GM21526 (cell line): Measurements from ENCODE around the gene SEPTIN3.
A peak's percentile ranks its signal among the peaks of the same experiment; 100 is the strongest.
"Not testable (repeated sequence)": the region's sequence is repeated elsewhere in the genome, so short reads cannot be mapped to it uniquely, and the experiment has no call there.

ENCODE experiments used
- ATAC-seq: cut with Tn5 transposase; IDR thresholded peaks from one replicate; pipeline ENCODE4 v1.9.1; 2021; ENCODE audit warnings: moderate library complexity; ENCODE audit not compliant: unreplicated experiment, low FRiP score

SEPTIN3 gene

DNA sequence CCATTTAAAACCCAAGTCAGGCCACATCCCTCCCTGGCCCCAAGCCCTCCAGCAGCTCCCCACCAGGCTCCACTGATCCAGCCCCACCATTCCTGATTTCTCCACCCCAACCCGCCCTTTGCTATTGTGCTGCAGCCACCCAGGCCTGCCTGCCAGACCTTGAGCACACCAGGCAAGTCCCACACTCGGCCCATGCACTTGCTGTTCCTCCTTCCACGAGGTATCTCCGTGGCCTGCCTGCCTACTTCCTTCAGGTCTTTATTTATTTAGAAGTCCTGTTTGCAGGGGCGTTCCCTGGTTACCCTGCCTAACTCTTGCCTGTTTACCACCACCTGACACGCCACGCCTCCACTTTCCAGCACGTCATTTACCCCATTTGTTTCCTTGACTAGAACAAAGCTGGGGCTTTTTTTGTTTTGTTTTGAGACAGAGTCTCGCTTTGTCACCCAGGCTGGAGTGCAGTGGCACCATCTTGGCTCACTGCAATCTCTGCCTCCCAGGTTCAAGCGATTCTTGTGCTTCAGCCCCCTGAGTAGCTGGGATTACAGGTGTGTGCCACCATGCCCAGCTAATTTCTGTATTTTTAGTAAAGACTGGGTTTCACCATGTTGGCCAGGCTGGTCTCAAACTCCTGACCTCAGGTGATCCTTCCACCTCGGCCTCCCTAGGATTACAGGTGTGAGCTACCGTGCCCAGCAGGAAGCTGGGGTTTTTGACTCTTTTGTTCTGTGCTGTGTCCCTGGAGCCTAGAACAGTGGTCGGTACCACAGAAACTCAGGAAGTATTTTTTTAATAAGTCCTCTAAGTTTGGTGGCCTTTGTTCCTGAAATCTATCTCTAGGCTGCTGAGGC lies 29.0 kb upstream of the SEPTIN3 start:
- ATAC-seq, result peak; percentile 41

DNA sequence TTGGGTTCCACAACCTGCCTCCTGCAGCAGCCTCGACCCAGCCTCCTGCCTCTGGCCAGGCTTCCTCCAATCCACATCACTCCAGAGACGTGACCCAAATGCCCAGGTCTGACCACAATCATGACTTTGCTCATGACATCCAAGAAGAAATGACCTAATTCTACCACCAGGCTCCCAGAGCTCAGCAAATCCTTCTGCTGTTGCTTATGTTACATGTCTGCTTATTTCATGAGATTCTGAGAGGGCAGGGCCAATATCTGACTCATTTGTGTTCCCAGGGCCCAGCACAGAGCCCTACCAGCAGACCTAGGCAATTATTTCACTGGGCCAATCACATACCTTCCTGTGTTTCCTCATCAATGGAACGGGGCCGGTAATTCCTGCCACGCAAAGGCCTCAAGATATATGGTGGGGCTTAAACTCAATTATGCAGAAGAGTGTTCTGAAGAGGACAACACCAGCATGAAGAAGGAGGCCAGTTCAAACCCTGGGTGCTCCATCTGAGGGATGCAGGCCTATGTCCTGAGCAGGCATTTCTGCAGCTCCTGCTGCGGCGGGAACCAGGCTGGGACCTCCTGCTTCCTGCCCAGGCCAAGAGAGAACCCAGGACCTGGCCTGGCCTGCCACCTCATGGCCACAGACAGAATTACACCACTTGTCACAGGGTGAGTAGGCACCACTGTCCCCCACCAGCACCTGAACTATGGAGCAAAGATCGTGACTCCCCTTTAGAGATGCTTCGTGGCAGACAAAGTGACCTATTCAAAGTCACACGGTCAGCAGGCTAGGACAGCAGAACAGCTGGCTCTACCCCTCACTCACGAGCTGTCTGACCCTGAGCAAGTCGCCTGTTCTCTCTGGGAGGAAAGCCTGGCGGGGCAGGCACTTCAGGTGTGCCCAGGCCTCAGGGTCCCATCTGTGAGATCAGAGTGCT lies 28.1 kb upstream of the SEPTIN3 start:
- ATAC-seq, result peak; percentile 36

DNA sequence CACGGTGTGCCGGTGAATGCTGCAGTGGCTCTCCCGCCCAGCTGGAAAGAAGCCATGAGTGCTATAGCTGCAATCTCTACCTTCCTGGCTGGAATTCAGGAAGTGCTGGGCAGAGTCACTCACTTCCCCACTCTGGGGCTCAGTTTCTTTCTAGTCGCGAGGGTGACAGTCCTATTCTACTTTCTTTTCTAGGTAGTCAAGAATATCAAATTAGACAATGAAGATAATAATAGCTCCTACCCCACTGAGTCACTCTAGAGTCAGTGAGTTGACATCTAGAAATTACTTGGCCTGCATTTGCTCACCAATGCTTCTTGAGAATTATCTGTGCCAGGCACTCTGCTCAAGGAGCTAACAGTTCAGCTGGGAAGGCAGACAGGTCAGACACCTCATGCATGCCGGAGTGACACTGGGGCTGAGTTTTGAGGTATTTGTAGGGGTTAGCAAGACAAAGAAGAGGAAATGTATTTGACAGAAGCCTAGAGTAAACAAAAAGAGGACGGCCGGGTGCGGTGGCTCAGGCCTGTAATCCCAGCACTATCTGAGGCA lies 25.5 kb upstream of the SEPTIN3 start:
- no peak for ATAC-seq

DNA sequence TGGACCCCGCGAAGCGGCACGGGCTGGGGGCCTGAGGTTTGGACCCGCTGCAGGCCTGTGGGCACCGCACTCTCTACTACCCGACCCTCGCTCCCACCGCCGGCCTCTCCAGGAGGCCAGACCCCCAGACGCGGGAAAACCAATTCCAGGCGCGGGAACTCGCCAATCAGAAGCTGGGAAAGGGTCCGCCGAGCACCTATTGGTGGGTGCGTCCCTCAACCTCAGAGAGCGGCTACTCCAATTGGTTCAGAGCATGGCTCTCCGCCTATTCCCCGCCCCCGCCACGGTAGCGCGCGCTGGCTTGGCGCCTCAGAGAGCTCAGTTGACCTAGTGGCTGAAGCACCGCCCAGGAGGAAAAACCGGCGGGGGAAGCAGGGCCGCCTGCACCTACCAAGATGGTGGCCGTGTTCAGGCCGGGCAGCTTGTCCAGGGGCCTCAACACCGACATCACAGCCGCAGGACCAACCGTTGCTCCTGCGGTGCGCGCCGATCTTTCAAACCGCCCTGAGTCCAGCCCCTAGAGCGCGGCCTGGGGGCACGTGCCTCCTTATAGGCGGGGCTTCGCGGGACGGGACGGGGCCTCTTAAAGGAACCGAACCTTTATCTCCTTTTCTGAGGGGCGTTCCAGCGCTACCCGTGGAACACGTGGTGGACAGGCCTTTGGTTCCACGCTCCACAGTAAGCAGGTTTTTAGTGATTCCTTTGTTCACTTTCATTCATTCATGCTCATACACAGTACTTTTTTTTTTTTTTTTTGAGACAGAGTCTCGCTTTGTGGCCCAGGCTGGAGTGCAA lies 22.4 kb upstream of the SEPTIN3 start, which contains the start of gene CENPM:
Gene CENPM (minus strand): TSS at position 524 of the 795 bp plus-strand sequence. CDS start 76 bp downstream, at position 448.
- peak; percentile 64 for ATAC-seq

DNA sequence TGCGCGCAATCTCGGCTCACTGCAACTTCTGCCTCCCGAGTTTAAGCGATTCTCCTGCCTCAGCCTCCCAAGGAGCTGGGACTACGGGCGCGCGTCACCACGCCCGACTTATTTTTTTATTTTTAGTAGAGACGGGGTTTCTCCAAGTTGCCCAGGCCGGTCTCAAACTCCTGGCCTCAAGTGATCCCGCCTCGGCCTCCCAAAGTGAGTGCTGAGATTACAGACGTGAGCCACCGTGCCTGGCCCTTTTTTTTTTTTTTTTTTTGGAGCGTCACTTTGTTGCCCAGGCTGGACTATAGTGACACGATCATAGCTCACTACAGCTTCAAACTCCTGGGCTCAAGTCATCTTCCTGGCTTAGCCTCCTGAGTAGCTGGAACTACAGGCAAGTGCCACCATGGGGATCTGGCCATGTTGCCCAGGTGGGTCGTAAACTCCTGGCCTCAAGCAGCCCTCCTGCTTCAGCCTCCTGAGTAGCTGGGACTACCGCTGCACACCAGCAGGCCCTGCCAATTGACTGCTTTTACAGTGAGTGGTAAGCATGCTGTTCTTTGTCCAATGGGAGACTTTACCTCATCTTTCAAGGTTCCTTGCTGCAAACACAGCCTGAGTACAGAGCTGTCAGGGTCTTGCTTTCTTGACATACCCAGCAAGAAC lies 21.7 kb upstream of the SEPTIN3 start:
- ATAC-seq, result no peak

DNA sequence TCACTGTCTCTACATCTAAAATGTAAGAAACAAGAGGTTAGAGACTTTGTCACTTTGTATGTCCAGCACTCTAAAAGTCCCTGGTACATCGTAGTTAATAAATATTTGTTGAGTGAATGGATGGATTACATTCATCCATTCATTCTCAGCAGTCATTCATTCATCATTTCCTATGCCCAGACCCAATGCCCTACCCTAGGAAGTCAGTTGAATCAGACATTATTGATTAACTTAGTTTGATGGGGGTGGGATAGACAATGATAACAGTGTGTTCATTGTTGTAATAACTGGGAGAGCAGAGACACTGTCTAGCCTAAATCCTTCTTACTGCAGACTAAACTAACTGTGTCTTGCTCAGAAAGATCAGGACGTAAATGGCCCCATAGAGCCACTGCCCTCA lies 21.1 kb upstream of the SEPTIN3 start:
- no peak for ATAC-seq

DNA sequence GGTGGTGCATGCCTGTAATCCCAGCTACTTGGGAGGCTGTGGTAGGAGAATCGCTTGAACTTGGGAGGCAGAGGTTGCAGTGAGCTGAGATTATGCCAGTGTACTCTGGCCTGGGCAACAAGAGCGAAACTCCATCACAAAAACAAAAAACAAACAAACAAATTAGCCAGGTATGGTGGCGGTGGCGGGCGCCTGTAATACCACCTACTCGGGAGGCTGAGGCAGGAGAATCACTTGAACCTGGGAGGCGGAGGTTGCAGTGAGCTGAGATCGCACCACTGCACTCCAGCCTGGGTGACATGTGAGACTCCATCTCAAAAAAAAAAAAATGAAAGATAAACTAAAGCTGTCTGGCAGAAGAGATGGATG lies 20.3 kb upstream of the SEPTIN3 start:
- not testable (repeated sequence) for ATAC-seq

DNA sequence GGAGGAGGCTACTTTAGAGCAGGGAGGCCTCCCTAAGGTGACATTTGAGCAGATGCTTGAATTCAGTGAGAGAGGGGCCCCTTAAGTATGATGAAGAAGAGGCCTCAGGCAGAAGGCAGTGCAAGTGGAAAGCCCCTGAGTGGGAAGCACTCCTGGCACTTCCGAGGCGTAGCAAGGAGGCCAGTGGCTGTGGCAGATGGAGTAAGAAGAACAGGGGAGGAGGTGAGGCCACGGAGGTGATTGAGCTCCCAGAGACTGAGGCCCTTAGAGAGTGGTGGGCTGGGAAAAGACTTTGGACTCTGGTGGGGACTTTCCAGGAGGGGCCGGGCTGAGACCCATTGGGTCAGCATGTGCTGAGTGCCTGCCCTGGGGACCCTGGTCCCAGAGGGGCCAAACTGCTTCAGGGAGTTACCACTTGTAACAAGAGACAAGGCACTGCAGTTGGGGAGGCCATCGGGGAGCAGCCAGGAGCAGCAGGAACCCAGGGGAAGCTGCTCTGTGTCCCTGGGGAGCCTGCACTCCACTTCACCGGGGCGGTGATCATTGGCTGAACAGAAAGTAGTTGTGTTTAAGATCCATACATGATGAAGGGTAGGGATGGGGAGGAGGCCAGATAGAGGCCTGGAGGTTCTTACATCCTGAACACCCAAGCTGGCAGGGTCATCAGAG lies 19.8 kb upstream of the SEPTIN3 start:
- no peak for ATAC-seq

DNA sequence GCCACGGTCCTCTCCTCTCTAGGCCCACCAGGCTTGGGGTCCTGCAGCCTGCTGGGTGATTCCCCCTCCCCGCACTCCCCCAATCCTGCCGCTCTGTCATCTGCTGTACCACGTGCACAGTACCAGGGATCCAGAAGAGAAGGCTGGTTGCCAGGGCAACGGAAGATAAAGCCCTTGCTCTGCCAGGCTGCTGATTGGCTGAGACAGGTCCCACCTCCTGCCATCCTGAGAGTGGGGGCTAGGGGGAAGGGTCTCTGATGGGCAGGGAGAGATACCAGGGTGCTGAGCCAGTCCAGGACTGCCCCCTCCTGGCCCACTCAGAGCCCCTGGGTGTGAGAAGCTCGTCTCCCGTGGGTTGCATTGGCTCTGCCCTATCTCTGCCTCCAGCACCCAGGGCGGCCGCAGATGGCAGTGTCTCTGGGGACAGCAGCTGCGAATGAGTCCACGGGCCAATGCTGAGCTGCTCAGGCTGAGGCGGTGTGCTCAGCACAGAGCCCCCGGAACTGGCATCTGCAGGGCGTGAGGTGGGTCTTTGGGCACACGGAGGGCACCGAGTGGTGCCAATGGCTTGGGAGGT lies 17.3 kb upstream of the SEPTIN3 start, which contains the start of gene SMIM45:
Gene SMIM45 (plus strand): TSS at position 253 of the 577 bp plus-strand sequence.
- ATAC-seq, result no peak

DNA sequence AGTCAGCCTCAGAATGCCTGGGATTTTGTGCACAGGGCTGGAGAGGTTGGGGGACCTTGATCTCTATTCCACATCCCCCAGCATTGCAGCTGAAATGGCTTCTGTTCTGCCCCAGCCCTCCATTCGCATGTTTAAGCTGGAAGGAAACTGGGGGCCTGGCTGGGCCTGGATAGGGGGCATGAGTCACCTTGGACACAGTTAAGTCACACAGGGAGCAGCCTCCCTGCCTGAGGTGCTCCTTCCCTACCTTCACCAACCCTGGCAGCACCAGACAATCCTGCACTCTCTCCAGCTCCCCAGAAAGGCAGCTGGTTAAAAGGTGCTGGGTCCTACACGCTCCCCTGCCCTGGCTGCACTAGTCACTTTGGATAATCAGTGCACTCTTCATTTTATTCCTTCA lies 16.5 kb upstream of the SEPTIN3 start:
- ATAC-seq, result no peak

DNA sequence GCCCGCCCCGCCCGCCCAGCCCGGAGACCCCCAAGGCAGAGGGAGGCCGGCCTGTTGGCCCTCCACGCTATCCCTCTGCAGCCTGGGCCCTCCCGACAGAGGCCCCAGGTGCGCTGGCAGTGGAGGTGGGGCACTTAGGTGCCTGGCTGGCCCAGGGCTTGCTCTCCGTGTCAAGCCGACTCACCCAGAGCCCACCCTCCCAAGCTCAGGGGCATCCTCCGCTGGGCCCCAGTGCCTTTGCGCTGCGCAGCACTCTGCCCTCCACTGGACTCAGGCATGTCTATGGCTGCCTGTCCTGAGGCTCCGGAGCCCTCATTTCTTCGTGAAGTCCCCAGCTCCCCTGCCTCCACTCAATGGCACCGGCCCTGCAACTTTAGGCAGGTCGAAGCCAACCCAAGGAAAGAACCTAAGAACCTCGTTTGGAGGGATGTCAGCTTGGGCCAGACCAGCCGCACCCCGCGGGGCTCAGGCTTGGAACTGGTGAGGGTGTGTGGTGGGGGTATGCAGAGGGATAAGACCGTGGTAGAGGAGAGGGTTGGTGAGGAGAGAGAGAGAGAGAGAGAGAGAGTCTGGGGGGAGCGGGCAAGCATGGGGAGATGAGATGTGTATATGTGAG lies 11.2 kb upstream of the SEPTIN3 start:
- no peak for ATAC-seq

DNA sequence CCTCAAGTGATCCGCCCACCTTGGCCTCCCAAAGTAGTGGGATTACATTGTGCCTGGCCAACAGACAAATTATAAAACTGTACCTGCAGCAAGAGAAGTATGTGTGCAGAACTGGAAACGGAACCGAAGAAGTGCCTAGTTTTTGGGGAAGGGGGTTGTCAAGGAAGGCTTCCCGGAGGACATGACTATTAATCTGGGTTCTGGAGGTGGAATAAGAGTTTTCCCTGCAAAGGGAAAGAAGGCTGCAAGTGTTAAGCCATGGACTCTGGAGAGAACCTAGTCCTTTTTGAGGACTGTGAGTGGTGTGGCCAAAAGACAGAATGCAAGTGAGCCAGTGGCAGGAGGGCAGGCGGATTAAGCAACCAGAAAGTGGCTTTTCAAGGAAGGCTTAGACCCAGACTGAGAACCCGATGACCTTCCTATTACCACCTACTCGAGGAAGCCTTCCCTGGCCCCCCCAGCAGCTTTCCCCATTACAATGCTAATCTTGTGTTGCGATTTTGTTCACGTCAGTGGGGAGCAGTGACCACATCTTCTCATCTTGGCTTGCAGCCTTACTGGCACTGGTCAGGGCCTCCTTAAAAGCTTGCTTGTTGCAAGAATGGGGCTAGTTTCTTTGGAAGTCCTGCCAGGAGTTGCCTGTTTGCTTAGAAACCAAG lies 5.7 kb upstream of the SEPTIN3 start:
- ATAC-seq, result no peak

DNA sequence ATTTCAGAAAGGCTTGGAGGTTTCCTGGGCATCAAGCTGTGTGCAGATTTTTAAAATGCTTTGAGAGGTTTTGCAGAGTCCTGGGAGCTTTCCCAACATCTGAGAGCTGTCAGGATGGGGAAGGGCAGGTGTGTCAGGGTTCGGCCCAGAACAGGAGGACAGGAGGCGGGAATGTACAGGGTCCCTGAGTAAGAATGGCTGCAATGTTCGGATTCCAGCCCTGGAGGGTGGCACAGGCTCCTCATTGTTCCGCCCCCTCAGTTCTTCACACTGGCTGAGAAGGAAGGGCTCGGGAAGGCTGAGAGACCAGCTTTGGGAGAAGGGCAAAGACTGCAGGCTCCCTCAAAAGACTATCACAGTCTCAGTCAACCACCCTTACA lies 5.1 kb upstream of the SEPTIN3 start:
- ATAC-seq, result no peak

DNA sequence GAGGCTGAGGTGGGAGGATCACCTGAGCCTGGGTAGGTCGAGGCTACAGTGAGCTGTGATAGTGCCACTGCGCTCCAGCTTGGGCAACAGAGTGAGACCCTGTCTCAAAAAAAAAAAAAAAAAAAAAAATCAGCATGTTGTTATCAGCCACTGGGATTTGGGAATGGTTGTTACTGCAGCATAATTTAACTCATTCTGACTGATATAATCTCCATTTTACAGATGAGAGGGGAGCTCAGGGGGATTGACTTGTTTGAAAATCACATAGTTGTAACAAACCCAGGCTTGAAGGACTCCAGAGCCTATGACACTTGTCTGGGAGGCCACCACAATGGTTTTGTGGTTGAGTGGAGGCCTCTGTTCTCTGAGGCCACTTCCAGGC lies 3.0 kb upstream of the SEPTIN3 start:
- ATAC-seq, result no peak

DNA sequence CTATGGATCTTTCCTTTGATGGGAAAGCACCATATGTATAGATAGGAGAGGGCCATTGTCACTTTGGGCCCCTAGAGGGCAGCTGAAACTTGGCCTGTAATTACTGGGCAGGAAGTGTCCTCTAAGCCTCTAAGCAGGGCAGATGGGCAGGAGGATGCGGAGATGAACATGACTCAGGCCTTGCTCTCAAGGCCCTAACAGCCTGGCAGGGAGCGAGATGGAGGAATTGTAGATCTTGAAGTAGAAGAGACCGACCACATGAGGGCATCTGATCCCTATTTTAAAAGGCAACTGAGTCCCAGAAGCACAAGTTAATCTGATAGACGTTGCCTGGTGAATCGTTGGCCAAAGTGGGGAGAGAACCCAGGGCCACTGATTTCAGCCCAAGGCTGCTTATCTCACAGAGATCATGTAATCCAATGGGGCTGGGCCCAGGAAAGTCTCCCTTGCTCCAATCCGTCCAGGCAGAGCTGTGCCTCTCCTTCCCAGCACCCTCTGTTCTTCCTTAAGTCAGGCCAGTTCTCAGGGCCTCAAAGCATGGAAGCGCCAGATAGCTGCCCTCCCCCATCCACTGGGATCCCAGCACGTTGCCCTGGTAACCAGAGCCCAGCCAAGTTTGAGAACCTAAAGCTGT lies 2.5 kb upstream of the SEPTIN3 start:
- no peak for ATAC-seq

DNA sequence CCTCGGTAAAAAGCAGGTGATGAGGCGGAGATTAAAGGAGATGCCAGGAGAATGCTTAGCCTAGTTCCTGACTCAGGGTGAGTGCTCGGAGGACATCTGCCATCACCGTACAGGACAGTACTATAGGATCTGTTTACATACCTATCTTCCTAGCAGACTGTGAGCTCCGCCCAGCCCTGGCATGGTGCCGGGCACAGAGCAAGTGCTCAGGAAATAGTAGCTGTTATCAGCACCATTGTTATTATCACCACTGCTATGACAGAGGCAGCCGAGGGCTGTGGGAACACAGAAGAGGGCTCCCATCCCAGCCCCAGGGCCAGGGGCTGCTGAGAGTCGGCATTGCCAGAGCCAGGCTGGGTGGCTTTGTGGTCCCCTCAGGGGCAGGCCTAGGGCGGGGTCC lies 642 bp upstream of the SEPTIN3 start:
- ATAC-seq, result no peak

DNA sequence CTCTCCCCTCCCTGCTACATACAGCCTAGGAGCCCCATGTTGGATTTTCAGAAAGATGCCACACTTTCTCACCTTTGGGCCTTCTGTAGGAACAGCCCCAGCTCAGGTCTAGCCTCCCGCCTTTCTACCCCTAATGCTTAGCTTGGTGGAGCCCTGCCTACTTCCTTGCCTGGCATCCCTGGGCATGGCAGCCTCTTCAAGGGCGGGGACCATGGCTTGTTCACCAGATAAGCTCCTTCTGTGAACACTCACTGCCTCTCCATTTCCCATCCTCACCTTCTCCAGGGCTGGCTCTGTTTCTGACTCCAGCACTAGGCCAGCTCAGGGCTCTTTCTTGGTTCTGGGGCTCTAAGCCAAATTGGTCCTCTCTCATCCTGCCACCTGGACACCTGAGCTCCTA lies 1.4 kb downstream of the SEPTIN3 start:
- no peak for ATAC-seq

DNA sequence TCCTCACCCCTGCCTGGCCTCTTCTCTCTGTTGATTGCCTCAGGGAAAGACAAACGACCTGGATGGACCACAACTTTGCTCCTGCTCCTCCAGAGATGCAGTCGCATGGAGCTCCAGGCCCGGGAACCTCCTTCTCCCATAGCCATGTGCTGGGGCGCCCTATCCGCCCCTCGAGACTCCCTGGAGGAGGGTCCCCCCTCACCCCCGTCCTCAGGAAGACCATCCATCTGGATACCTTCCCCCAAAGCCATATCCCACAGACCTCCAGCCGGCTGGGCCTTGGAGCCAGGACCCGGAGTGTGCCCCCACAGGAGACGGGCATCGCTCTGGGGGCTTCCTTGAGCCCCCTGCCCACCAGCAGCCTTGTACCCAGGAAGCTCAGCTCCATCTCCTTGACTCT lies 2.2 kb downstream of the SEPTIN3 start:
- ATAC-seq, result no peak
